Measurements from ENCODE around the gene SLC22A23.

- TF ChIP-seq EZH2 (IDR thresholded peaks at IDR 0.05; ENCODE audit: low read length, unreplicated experiment) = no peak
- no peak for TF ChIP-seq CTCF (conservative IDR thresholded peaks at IDR 0.05; ENCODE audit: low read depth, low read length)
Observed at GRCh38 chr6:3299221-3299620, 157.6 kb downstream of the SLC22A23 start.

All from PC-3 (cell line).